Activated CD4-positive, alpha-beta memory T cell treated with anti-CD3 and anti-CD28 coated beads for 36 hours (primary cell): ENCODE results near the gene RNF145. TPM values are rescaled to one million over a fixed set of nuclear protein-coding genes. Genes with fewer than 3 reads are reported as not detected.

ENCODE experiments used
- CTCF ChIA-PET: fragments of 350-600 bp; sonication (Branson Sonifier 250); formaldehyde crosslinking; loops from one replicate; lab custom pipeline; 2021; ENCODE audit warnings: antibody characterized with exemption, inconsistent platforms; lab: Charles Lee
- POLR2A ChIA-PET: fragments of 350-600 bp; sonication (Branson Sonifier 250); formaldehyde crosslinking; loops from one replicate; lab custom pipeline; 2021; ENCODE audit warnings: antibody characterized with exemption; lab: Charles Lee
- DNase-seq: peaks from one replicate; pipeline ENCODE4 v3.0.0-alpha.2; 2020
- H3K27ac Mint-ChIP-seq: one replicate; pipeline ENCODE4 v1.8.0; 2021; ENCODE audit warnings: mixed read lengths
- H3K27me3 Mint-ChIP-seq: one replicate; pipeline ENCODE4 v1.8.0; 2021; ENCODE audit warnings: mixed read lengths
- H3K36me3 Mint-ChIP-seq: one replicate; pipeline ENCODE4 v1.8.0; 2021; ENCODE audit warnings: mixed read lengths
- H3K4me1 Mint-ChIP-seq: one replicate; pipeline ENCODE4 v1.8.0; 2021; ENCODE audit warnings: low read depth, mixed read lengths
- H3K4me3 Mint-ChIP-seq: one replicate; pipeline ENCODE4 v1.8.0; 2021; ENCODE audit warnings: mild to moderate bottlenecking, mixed read lengths
- H3K9me3 Mint-ChIP-seq: one replicate; pipeline ENCODE4 v1.8.0; 2021; ENCODE audit warnings: mixed read lengths
- intact Hi-C: fragments of 100-400 bp; cut with micrococcal nuclease; formaldehyde crosslinking; loops from one replicate; pipeline ENCODE4 v1.15.1; 2023
- total RNA-seq, 2 experiments: library from RNA; stranded (reverse); gene quantifications; one replicate each; pipeline ENCODE4 v1.2.3, GENCODE V29; 2021

The RNF145 gene
- total RNA-seq, 2 experiments from 2014 or later, result 91.4 to 92.6 TPM

GRCh38 chr5:159216454-159216853 is 7.1 kb upstream of the RNF145 start:
- ChIA-PET POLR2A (interaction anchor here (0.7 to 1.6 kb wide), 2 partner anchors 8 to 23 kb away, joined by 3 to 7 read pairs; no protein-coding TSS in a partner anchor), CTCF (interaction anchor here (2.8 kb wide), 1 partner anchor 59 kb away, joined by 10 read pairs; no protein-coding TSS in a partner anchor)
- intact Hi-C loops, result no loop called here
- Mint-ChIP-seq H3K9me3 (no peaks in the 10 kb centered on the region), H3K27ac (no peak overlapping the region), H3K4me1 (peaks cover 9% of the 10 kb centered on the region), H3K4me3 (no peak overlapping the region), H3K27me3 (peaks cover 2% of the 10 kb centered on the region), H3K36me3 (no peaks in the 10 kb centered on the region)
- no peak for DNase-seq

DNA sequence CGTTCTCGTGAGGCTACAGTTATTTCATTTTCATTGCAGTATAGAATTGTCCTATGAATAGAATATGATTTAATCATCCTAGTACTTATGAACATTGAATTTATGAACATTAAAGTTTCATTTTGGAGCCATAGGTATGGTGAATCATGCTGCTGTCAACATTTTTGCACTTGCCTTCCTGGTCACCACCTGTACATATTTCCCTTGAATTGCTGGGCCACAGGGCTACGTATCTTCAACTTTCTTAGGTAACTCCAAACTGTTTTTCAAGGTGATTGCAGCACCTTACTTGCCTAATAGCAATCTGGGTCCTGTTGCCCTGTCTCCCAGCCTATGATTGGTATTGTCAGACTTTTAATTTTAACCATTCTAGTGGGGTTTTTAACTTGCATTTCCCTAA is 6.5 kb upstream of the RNF145 start:
- ChIA-PET POLR2A (interaction anchor here (1.6 kb wide), 1 partner anchor 8 kb away, joined by 7 read pairs; no protein-coding TSS in a partner anchor), CTCF (interaction anchor here (2.8 kb wide), 1 partner anchor 59 kb away, joined by 10 read pairs; no protein-coding TSS in a partner anchor)
- no peak for DNase-seq
- intact Hi-C loops, result no loop called here
- no peak overlapping the region for H3K27ac Mint-ChIP-seq
- H3K4me3 Mint-ChIP-seq, result no peak overlapping the region
- H3K36me3 Mint-ChIP-seq, result no peaks in the 10 kb centered on the region
- peaks cover 2% of the 10 kb centered on the region for H3K27me3 Mint-ChIP-seq
- no peaks in the 10 kb centered on the region for H3K9me3 Mint-ChIP-seq
- H3K4me1 Mint-ChIP-seq, result peaks cover 9% of the 10 kb centered on the region

DNA sequence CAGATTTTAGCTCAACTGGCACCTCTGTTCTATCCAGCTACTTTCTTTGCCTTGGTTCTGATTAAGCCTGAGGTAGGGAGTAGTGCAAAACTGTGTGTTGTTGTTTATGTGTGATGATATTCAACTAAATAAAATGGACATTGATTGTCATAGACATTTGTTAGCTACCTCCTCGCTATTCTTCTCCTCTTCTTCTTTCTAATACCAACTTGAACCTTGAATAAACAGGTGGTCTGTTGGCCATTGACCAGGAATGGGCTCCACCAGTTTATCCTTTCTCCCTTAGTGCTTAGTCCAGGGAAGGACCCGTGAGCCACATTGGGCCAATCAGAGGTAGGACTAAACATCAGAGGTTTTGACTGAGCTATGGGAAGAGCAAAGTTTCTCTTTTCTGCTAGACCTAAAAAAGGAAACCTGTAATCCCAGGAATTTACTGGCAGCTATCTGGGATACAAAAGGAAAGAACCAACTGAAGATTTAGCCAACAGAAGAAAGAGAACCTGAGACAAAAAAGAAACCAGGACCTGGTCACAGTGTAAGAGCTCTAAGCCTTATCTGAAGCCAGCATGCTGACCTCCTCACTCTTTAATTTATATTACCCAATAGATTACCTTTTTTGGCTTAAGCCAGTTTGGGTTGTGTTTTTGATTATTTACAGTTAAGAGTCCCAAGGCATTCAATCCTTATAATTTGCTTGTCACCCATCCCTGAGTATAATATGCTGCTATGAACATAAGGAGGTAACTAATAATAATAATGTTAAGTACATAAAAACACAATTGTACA is 5.3 kb upstream of the RNF145 start:
- Mint-ChIP-seq H3K9me3 (no peaks in the 10 kb centered on the region), H3K27me3 (peaks cover 2% of the 10 kb centered on the region), H3K27ac (no peak overlapping the region), H3K4me3 (no peak overlapping the region), H3K36me3 (no peaks in the 10 kb centered on the region), H3K4me1 (peaks cover 21% of the 10 kb centered on the region)
- CTCF ChIA-PET, result interaction anchor here (1.2 to 2.8 kb wide), 2 partner anchors 18 to 58 kb away, joined by 4 to 10 read pairs; no protein-coding TSS in a partner anchor
- no peak for DNase-seq
- intact Hi-C loops, result no loop called here
- POLR2A ChIA-PET, result interaction anchor here (1.6 kb wide), 1 partner anchor 48 kb away, joined by 3 read pairs; no protein-coding TSS in a partner anchor

DNA sequence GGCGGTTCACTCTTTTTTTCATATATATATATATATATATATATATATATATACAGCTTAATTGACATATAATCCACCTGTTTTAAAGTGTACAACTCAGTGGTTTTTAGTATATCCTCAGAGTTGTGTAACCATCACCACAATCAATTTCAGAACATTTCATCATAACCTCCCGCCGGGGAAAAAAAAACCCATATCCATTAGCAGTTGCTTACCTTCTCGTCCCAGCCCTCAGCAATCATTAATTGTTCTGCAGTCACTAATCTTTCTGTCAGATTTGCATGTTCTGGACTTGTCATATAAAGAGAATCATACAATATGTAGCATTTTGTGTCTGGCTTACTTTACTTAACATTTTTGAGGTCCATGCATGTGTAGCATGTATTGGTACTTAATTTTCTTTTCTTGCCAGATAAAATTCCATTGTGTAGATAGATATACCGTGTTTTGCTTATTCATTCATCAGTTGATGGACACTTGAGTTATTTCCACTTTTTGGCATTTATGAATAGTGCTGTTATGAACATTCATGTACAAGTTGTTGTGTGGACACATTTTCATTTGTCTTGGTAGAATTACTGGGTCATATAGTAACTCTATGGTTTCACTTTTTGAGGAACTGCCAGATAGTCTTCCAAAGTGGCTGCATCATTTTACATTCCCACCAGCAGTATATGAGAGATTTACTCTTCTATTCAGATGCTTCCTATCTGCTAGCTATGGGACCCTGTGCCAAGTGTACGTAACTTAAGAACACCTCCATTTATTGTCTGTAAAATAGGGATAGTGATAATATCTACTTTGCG is 3.5 kb upstream of the RNF145 start:
- CTCF ChIA-PET, result no interaction called here

DNA sequence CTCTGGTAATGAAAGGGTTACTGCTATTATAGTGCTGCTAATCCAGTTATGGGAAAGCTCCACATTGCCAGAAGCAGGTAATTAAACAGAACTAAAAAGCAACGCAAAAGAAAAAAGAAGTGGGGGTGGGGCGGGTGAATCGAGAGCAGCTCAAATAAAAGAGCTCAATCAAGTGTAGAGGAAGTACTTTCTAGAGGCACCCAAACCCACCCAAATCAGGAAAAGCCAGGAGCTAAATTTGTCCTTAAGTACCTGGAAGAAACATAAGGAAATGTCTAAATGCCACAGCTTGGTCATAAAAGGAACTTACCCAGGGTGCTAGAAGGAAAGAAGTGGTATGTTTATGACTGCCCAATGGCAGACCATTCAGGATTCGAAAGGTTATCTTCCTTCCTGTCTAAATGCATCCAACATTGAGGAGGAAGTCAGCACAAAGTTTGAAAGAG is 2.4 kb upstream of the RNF145 start:
- no peaks in the 10 kb centered on the region for H3K27me3 Mint-ChIP-seq
- intact Hi-C loops, result no loop called here
- peaks cover 17% of the 10 kb centered on the region for H3K36me3 Mint-ChIP-seq
- POLR2A ChIA-PET, result no interaction called here
- peaks cover 19% of the 10 kb centered on the region for H3K4me1 Mint-ChIP-seq
- no peak overlapping the region for H3K27ac Mint-ChIP-seq
- H3K9me3 Mint-ChIP-seq, result no peaks in the 10 kb centered on the region
- H3K4me3 Mint-ChIP-seq, result no peak overlapping the region
- DNase-seq, result no peak
- CTCF ChIA-PET, result interaction anchor here (0.5 to 1.1 kb wide), 2 partner anchors 55 to 777 kb away, joined by 3 read pairs; no protein-coding TSS in a partner anchor

More for the DNA sequence above, 3.5 kb upstream of the RNF145 start:
- POLR2A ChIA-PET, result no interaction called here
- intact Hi-C loops, result no loop called here
- no peak overlapping the region for H3K4me3 Mint-ChIP-seq
- no peak for DNase-seq
- H3K27ac Mint-ChIP-seq, result no peak overlapping the region
- H3K9me3 Mint-ChIP-seq, result no peaks in the 10 kb centered on the region
- H3K36me3 Mint-ChIP-seq, result peaks cover 8% of the 10 kb centered on the region
- H3K4me1 Mint-ChIP-seq, result peaks cover 23% of the 10 kb centered on the region
- H3K27me3 Mint-ChIP-seq, result peaks cover 2% of the 10 kb centered on the region

DNA sequence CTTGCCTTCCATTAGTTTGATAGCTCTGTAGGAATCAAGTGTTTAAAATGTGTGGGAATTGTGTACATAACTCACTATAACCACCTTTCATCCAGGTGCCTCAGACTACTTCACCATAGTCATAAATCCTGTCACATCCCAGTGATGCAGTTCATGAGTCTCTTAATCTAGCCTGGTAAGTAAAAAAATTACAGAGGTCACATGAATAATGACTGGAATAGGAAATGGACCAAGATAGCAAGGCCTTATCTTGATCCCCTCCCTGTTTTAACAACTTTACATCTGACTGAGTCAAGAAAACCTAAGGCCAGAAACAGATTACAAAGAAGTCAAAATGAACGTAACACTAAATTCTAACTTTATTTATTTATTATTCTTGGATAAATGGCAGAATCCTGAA is 1.5 kb upstream of the RNF145 start:
- ChIA-PET POLR2A (no interaction called here), CTCF (interaction anchor here (1.1 kb wide), 1 partner anchor 54 kb away, joined by 3 read pairs; no protein-coding TSS in a partner anchor)
- peaks cover 23% of the 10 kb centered on the region for H3K36me3 Mint-ChIP-seq
- H3K27ac Mint-ChIP-seq, result peak overlapping the region; percentile 10
- H3K4me3 Mint-ChIP-seq, result peak overlapping the region; percentile 86
- DNase-seq, result no peak
- intact Hi-C loops, result no loop called here
- H3K9me3 Mint-ChIP-seq, result no peaks in the 10 kb centered on the region
- no peaks in the 10 kb centered on the region for H3K27me3 Mint-ChIP-seq
- peaks cover 15% of the 10 kb centered on the region for H3K4me1 Mint-ChIP-seq

GRCh38 chr5:159210210-159210661 is 883 bp upstream of the RNF145 start:
- POLR2A ChIA-PET, result no interaction called here
- intact Hi-C loops, result no loop called here
- H3K9me3 Mint-ChIP-seq, result no peaks in the 10 kb centered on the region
- no peaks in the 10 kb centered on the region for H3K27me3 Mint-ChIP-seq
- H3K4me3 Mint-ChIP-seq, result peak overlapping the region; percentile 86
- CTCF ChIA-PET, result no interaction called here
- H3K27ac Mint-ChIP-seq, result peak overlapping the region; percentile 90
- H3K36me3 Mint-ChIP-seq, result peaks cover 23% of the 10 kb centered on the region
- DNase-seq, result no peak
- peaks cover 21% of the 10 kb centered on the region for H3K4me1 Mint-ChIP-seq

- Mint-ChIP-seq H3K27ac (peak overlapping the region; percentile 100), H3K9me3 (no peaks in the 10 kb centered on the region), H3K4me1 (peaks cover 34% of the 10 kb centered on the region), H3K27me3 (no peaks in the 10 kb centered on the region), H3K4me3 (peak overlapping the region; percentile 99), H3K36me3 (peaks cover 23% of the 10 kb centered on the region)
- peak; percentile 35 for DNase-seq
- intact Hi-C loops, result loop anchor here (1.0 to 5.0 kb wide), 5 partner anchors 55 to 1936 kb away; partner anchors contain the start of genes PWWP2A, TTC1 and UBLCP1
- CTCF ChIA-PET, result interaction anchor here (1.2 to 3.8 kb wide), 4 partner anchors 50 to 128 kb away, joined by 3 to 34 read pairs (median 3); partner anchors contain the start of gene UBLCP1
- POLR2A ChIA-PET, result interaction anchor here (1.1 to 3.4 kb wide), 12 partner anchors 8 to 1963 kb away, joined by 3 to 28 read pairs (median 6); partner anchors contain the start of gene UBLCP1
Measured at GRCh38 chr5:159208514-159209437, 577 bp downstream of the RNF145 start.

DNA sequence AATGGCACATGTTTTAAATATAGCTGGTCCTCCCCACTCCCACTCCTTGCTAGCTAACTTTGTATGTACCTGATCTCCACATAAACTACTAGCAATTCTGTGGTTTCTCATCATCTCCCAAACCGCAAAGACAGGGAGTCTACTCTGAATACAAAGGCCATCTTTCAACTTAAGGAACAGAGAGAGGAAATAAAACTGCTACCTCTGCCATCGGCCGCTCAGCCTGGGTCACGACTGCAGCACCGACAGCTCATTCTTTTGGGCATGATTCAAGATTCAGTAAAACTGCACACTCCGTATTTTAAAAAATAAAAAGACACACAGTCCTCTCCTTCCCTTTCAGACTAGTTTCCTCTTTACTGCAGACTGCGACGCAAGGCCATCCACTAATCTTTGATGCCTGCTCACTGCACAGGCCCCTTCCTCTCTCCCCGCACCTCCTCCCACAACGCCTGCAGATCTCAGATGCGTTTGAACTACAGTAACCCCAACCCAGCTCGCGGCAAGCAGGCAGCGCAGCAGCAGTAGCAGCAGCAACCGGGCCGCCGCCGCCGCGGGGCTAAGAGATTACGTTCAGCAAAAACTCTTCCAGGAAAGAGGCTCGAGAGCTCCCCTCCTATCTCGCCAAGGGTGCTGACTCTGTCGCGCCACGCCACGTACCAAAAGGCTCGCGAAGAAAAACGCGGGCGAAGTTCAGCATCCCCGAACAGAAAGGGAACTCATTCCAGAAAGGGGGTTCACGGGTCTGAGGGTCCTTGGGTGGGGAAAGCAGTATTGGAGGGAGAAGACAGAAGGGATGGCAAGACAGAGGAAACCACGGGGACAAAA is 1.5 kb downstream of the RNF145 start:
- ChIA-PET CTCF (interaction anchor here (0.6 to 3.8 kb wide), 11 partner anchors 9 to 1347 kb away, joined by 3 to 34 read pairs (median 3); partner anchors contain the start of gene UBLCP1), POLR2A (interaction anchor here (0.7 to 3.4 kb wide), 17 partner anchors 9 to 1962 kb away, joined by 3 to 28 read pairs (median 3); partner anchors contain the start of gene UBLCP1)
- peak overlapping the region; percentile 100 for H3K27ac Mint-ChIP-seq
- no peaks in the 10 kb centered on the region for H3K9me3 Mint-ChIP-seq
- no peaks in the 10 kb centered on the region for H3K27me3 Mint-ChIP-seq
- H3K36me3 Mint-ChIP-seq, result peaks cover 28% of the 10 kb centered on the region
- peak; percentile 88 for DNase-seq
- intact Hi-C loops, result loop anchor here (1.0 to 5.0 kb wide), 8 partner anchors 29 to 1936 kb away; partner anchors contain the start of gene TTC1
- peak overlapping the region; percentile 99 for H3K4me3 Mint-ChIP-seq
- H3K4me1 Mint-ChIP-seq, result peaks cover 41% of the 10 kb centered on the region

DNA sequence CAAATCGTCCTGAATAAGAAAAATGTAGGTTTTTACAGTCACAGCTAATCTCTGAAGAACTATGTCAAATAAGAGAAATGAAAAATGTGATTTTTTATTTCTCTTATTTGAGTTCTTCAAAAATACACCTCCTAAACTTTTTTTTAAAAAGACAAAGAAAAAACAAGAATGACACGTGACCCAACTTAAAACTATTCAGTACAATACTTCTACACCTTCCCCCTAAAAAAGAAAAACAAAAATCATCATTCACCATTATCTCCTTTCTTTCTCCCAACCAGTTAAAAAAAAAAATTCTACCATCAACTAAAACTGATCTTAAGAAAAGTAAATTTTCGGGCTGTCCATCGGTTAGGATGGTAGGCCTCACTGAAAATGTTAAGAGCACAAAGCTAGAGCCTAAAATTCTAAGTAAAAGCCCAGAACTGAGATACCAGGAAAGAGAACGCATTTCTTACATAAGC is 2.1 kb downstream of the RNF145 start:
- H3K9me3 Mint-ChIP-seq, result no peaks in the 10 kb centered on the region
- ChIA-PET POLR2A (interaction anchor here (0.6 to 3.4 kb wide), 17 partner anchors 9 to 1961 kb away, joined by 3 to 28 read pairs (median 3); partner anchors contain the start of gene UBLCP1), CTCF (interaction anchor here (0.6 to 3.8 kb wide), 11 partner anchors 8 to 1346 kb away, joined by 3 to 34 read pairs (median 3); partner anchors contain the start of gene UBLCP1)
- peak overlapping the region; percentile 99 for H3K4me3 Mint-ChIP-seq
- no peaks in the 10 kb centered on the region for H3K27me3 Mint-ChIP-seq
- peak overlapping the region; percentile 100 for H3K27ac Mint-ChIP-seq
- no peak for DNase-seq
- H3K36me3 Mint-ChIP-seq, result peaks cover 33% of the 10 kb centered on the region
- intact Hi-C loops, result loop anchor here (1.0 to 5.0 kb wide), 7 partner anchors 28 to 1935 kb away; no protein-coding TSS in a partner anchor
- H3K4me1 Mint-ChIP-seq, result peaks cover 46% of the 10 kb centered on the region
